ENCODE measurements around the gene TMTC2.

TMTC2 gene

DNA sequence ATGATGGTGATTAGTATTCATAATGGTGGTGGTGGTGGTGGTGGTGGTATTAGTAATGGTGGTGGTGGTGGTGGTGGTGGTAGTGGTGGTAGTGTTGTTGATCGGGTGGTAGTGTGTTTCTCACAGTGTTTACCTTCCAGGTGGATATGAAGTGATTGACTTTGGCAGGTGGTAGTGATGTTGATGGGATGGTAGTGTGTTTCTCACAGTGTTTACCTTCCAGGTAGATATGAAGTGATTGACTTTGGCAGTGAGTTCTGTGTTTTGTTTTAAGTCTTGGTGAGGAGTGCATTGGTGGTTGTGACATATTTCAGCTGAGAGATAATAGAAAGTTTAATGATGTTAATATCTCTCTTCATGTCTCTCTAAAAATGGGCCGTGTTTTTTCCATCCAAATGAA, 189.4 kb downstream of the TMTC2 start:
- DNase-seq (ENCODE audit: low spot score) (no peak), FAIRE-seq (no peak)

- FAIRE-seq (no peak), DNase-seq (ENCODE audit: low spot score) (no peak)
Observed at GRCh38 chr12:82877963-82878362, 191.3 kb downstream of the TMTC2 start.

GRCh38 chr12:82880442-82880901, 193.8 kb downstream of the TMTC2 start:
- DNase-seq (ENCODE audit: low spot score), result no peak
- no peak for FAIRE-seq

GRCh38 chr12:82883394-82884355, 197.0 kb downstream of the TMTC2 start:
- FAIRE-seq, result no peak

DNA sequence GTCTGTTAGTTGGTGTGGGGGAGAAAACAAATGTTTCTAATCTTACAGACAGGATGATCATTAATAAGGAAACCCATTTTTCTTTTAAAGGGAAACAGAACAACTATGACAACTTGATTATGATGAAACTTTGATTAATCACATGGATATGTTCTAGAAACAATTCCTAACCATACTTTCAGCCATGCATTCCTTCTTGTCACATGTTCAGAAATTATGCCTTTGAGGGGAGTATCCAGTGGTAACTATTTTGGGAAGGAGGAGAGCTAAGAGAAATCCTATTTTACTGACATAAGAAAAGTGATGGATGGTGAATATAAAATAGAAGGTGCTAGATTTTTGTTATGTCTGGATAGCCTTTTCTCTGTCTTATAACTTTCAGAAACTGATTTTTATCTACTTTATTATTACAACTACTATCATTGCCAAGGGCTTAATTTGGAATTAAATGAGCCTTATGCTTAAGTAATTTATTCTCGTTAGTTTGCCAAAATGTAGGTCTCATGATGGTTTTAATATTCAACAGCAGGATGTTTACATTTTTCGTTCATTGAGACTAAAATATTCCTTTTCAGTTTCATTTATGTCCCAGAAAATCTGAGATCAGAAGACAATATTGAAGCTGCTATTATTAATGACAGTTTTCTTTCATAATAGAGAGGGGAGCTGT, 200.1 kb downstream of the TMTC2 start:
- DNase-seq (ENCODE audit: low spot score) (no peak), FAIRE-seq (no peak)

More at GRCh38 chr12:82883394-82884355, 197.0 kb downstream of the TMTC2 start:
- DNase-seq (ENCODE audit: low spot score), result no peak

GRCh38 chr12:82893896-82894295, 207.2 kb downstream of the TMTC2 start:
- FAIRE-seq (no peak), DNase-seq (ENCODE audit: low spot score) (no peak)

DNA sequence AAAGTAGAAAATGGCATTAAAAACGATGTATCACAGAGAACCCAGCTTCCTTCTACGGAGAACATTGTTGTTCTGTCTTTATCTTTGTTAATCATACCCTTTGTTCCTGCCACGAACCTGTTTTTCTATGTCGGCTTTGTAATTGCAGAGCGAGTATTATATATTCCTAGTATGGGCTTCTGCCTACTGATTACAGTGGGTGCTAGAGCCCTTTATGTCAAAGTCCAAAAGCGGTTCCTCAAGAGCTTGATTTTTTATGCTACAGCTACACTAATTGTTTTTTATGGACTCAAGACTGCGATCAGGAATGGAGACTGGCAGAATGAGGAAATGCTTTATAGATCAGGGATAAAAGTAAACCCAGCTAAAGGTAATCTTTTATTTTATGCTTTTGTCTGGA, 209.6 kb downstream of the TMTC2 start:
- FAIRE-seq, result no peak
- no peak for DNase-seq (ENCODE audit: low spot score)

DNA sequence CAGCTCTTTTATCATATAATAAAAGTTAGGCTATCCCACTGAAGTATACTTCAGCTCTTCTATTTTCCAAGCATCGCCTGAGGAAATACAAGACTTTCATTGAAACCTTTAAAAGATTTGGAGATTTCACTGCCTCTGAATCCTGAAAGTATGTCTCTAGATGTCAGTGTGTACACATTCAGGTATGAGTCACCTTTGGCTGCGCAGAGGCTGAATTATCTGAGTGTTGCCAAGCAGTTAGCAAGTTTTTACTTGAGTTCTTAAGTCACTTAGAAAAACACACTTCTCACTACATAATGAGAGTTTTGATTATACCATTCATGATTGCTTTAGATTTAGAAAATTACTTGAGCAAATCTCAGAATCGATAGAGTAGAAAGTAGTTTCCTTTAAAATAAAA, 210.3 kb downstream of the TMTC2 start:
- FAIRE-seq (no peak), DNase-seq (ENCODE audit: low spot score) (peak; percentile 10)

- FAIRE-seq, result no peak
- DNase-seq (ENCODE audit: low spot score), result no peak
Observed at GRCh38 chr12:82898441-82898840, 211.7 kb downstream of the TMTC2 start.

DNA sequence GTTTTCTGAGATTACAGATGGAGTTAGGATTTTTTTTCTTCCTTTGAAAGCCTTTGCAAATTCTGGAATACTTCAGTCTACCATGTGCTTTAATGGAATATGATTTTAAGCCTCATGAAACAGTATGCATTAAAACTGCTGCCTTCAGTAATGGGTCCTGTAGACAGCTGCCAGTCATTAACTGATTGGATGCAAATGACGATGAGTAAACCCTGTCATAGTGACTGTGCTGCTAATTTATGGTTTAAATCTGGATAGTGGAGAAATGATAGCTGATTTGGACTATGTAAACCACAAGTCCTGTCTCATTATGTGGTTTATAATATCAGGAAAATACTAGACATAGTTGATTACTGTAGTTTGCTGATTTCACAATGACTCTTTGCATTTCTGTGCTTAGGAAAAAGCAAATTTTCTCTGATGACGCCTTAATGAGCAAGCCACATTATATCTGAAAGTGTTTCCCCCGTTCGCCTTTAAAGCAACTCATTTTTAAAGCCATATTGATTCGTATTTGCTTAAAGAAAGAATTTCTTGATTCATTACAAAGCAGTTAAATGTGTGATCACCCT, 217.6 kb downstream of the TMTC2 start:
- FAIRE-seq (no peak), DNase-seq (ENCODE audit: low spot score) (no peak)

- DNase-seq (ENCODE audit: low spot score), result no peak
- no peak for FAIRE-seq
Observed at GRCh38 chr12:82910246-82910893, 223.7 kb downstream of the TMTC2 start.

DNA sequence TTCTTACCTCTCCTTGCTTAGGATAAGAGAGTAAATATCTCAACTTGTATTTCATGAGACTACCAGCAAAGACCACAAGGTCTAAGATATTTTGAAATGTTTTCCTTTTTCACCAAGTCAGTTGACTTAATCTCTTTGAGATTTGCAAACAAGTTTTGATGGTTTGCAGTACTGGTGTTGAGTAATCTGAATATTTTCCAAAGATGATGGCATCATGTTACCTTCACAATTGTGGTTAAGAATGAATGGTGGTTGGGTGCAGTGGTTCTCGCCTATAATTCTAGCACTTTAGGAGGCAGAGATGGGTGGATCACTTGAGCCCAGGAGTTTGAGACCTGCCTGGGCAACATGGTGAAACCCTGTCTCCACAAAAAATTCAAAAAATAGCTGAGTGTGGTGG, 225.7 kb downstream of the TMTC2 start:
- no peak for FAIRE-seq
- no peak for DNase-seq (ENCODE audit: low spot score)

DNA sequence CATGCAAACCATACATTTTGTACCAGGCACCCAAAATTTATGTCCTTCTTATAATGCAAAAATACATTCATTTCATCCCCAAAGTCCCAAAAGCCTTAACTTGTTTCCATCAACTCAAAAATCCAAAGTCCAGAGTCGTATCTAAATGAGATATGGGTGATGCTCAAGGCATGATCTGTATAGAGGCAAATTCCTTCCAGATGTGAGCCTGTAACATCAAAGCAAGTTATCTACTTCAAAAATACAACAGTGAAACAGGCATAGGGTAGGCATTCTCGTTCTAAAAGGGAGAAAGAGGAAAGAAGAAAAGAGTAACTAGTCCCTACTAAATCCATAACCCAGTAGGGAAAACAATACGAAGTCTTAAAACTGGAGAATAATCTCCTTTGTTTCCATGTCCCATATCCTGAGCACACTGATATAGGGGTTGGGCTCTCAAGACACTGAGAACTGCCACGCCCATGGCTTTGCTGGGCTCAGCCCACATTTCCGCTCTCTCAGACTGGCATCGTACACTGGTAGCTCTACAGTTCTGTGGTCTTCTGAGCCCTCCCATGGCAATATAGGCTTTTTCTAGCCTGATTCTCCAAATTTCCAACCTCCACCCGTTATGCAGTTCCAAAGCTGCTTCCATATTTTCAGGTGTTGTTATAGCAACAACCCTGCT, 232.8 kb downstream of the TMTC2 start:
- FAIRE-seq (no peak), DNase-seq (ENCODE audit: low spot score) (no peak)

DNA sequence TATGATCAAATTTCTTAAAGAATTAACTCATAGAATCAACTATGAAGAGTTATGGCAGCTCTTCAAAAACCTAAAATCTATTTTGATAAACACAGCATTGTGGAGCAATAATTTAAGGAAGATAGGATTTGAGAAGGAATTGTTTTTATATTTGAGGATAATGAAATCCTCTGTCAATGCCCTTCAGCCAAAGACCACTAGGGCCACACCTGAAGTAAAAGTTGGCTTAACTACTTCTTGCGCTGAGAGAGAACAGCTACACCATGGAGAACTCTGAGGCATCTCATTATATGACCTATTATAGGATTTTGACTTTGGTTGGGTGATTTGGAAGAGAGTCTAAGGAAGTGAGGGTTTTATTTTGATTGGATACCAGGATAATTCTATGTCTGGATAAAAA, 237.2 kb downstream of the TMTC2 start:
- no peak for DNase-seq (ENCODE audit: low spot score)
- FAIRE-seq, result no peak

- FAIRE-seq, result no peak
- DNase-seq (ENCODE audit: low spot score), result no peak
Observed at GRCh38 chr12:82926630-82927029, 239.9 kb downstream of the TMTC2 start.

DNA sequence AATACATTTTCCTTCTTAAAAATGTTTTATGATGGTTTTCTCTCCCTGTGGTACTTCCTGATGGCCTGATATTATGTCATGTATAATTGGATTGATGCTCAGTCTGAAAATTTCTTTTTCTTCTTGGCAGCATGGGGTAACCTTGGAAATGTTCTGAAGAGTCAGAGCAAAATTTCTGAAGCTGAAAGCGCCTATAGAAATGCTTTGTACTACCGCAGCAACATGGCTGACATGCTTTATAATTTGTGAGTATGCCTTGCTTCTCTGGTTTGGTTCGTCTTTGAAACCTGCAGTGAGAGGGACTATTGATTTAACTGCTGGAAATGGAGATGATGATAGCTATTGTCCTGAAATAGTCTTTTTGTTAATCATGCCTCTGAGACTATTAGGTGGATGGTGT, 243.6 kb downstream of the TMTC2 start:
- FAIRE-seq (no peak), DNase-seq (ENCODE audit: low spot score) (no peak)

DNA sequence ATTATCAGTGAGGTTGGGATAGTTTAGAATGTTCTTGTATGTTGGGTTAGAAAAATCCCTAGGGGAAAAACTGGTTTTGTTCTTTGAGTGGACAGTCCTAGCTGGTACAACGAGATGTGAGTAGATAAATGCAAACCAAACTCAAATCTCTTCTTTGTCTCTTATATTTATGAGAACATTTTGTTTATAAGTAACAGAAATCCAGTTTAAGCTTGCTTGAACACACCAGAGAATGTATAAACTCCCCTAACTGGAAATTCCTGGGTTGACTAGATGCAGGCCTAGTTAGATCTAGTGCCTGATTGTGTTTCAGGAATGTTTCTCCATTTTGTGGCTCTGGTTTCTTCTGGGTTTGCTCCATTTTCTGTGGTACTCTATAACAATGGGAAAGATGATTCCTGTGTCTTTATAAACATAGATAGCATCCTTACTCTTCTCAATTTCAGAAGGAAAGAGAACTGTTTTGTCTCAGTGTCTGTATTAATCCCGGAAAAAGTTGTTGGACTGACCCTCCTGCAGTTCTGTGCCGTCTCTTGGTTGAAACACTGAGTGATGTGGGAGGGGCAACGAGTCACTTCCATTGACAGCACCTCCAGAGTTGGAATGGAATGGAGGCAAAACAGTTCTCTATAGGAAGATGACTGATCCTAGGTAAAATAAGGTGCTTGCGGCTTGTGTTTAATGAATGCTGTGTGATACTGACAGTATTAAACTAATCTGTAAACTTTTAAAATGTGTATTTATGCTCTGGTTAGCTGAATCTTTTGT, 244.8 kb downstream of the TMTC2 start:
- FAIRE-seq (no peak), DNase-seq (ENCODE audit: low spot score) (no peak)

- DNase-seq (ENCODE audit: low spot score) (no peak), FAIRE-seq (no peak)
Observed at GRCh38 chr12:82937151-82937550, 250.4 kb downstream of the TMTC2 start.

GRCh38 chr12:82942521-82942920, 255.8 kb downstream of the TMTC2 start:
- no peak for DNase-seq (ENCODE audit: low spot score)
- no peak for FAIRE-seq

DNA sequence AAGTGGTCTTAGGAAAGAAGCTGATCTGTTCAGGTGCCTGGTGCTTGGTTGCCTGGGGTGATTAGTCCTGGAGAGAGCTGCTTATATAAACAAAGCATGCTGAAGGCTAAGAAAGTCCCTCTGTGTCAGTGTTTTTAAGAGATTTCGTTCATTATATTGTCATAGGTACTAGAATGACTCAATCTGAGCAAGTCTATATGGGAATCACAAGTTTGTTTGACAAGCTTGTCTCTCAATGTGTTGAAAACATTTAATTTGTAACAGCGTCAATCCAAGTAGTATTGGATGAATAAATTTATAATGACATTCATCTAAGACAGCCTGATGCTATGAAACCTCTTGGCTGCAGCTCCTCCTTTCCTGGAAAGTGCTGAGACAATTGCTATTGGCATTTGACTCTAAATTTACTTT, 256.3 kb downstream of the TMTC2 start:
- no peak for DNase-seq (ENCODE audit: low spot score)
- FAIRE-seq, result no peak
